ENCODE measurements around the gene CHTF8. TPM values are rescaled to one million over a fixed set of nuclear protein-coding genes. Genes with fewer than 3 reads are reported as not detected.
"Not testable (repeated sequence)": the region's sequence is repeated elsewhere in the genome, so short reads cannot be mapped to it uniquely, and the experiment has no call there.

Gene CHTF8
- total RNA-seq, 1 donor from 2014 or later: 134 TPM

DNA sequence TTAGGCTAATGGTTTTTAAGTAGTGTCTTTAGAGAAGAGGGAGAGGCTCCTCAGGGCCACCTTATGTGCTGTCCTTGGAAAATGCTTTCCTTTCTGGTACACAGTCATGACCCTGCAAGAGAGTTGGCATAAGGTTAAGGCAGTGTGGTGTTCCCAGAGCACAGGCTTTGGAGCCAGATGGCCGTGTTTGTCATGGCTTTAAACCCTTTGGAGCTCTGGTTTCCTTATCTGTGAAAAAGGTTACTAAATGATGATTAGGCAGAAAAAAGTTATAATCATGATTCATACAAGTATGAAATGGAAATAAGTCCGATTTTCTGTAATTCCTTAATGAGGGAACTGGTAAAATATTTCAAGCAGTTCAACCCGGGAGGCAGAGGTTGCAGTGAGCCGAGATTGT lies 13.3 kb upstream of the CHTF8 start:
- no peaks in the 10 kb centered on the region for H3K9me3 Mint-ChIP-seq
- no peak overlapping the region for H3K4me3 Mint-ChIP-seq
- ChIA-PET CTCF (no interaction called here), POLR2A (interaction anchor here (0.7 kb wide), 1 partner anchor 13 kb away, joined by 7 read pairs; the partner anchor contains the start of genes CHTF8 and UTP4)
- TF ChIP-seq, protein P1, sequence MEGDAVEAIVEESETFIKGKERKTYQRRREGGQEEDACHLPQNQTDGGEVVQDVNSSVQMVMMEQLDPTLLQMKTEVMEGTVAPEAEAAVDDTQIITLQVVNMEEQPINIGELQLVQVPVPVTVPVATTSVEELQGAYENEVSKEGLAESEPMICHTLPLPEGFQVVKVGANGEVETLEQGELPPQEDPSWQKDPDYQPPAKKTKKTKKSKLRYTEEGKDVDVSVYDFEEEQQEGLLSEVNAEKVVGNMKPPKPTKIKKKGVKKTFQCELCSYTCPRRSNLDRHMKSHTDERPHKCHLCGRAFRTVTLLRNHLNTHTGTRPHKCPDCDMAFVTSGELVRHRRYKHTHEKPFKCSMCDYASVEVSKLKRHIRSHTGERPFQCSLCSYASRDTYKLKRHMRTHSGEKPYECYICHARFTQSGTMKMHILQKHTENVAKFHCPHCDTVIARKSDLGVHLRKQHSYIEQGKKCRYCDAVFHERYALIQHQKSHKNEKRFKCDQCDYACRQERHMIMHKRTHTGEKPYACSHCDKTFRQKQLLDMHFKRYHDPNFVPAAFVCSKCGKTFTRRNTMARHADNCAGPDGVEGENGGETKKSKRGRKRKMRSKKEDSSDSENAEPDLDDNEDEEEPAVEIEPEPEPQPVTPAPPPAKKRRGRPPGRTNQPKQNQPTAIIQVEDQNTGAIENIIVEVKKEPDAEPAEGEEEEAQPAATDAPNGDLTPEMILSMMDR (IDR thresholded peaks at IDR 0.05): no peak
- no peaks in the 10 kb centered on the region for H3K4me1 Mint-ChIP-seq
- H3K27ac Mint-ChIP-seq: no peak overlapping the region
- H3K27me3 Mint-ChIP-seq: no peaks in the 10 kb centered on the region
- DNase-seq (no peak), ATAC-seq (ENCODE audit: low read depth) (no peak)
- H3K36me3 Mint-ChIP-seq (ENCODE audit: low read depth): peaks cover 73% of the 10 kb centered on the region
- intact Hi-C loops (cut with micrococcal nuclease): no loop called here

DNA sequence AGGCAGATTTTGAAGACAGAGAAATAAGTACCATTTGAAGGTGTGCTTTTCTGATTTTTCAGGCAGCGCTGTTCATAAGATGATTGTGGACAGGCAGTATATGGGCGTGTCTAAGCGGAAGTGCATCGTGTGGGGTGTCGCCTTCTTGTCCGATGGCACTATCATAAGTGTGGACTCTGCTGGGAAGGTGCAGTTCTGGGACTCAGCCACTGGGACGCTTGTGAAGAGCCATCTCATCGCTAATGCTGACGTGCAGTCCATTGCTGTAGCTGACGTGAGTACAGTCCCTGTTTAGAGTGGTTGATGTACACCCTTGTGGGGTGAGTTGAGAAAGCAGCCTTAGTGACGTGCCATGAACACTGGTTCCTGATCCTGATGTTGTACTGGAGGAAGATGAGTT lies 10.7 kb upstream of the CHTF8 start:
- H3K9me3 Mint-ChIP-seq: no peaks in the 10 kb centered on the region
- H3K4me3 Mint-ChIP-seq: no peak overlapping the region
- no peak overlapping the region for H3K27ac Mint-ChIP-seq
- no peaks in the 10 kb centered on the region for H3K27me3 Mint-ChIP-seq
- no peak for ATAC-seq (ENCODE audit: low read depth)
- H3K4me1 Mint-ChIP-seq: no peaks in the 10 kb centered on the region
- DNase-seq: no peak
- CTCF ChIA-PET: no interaction called here
- intact Hi-C loops (cut with micrococcal nuclease): no loop called here
- peaks cover 78% of the 10 kb centered on the region for H3K36me3 Mint-ChIP-seq (ENCODE audit: low read depth)
- TF ChIP-seq, protein P1 (IDR thresholded peaks at IDR 0.05): no peak
- POLR2A ChIA-PET: no interaction called here

DNA sequence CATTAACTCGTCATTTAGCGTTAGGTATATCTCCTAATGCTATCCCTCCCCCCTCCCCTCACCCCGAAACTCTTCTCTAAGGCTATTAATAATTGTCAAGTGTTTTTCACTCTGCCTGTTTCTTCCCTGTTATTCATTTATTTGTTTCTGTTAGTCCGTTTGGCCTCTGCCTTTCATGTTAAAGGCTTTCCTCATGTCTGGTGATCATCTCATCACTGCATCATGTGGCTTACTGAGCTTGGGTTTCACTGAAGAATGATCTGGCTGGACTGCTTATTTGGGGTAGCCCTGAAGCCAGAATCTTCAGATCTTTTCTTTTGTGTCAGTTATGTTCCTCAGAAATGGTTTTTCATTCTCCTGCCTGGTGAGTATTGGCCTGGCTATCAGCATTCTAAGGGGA lies 9.5 kb upstream of the CHTF8 start:
- Mint-ChIP-seq H3K36me3 (ENCODE audit: low read depth) (peaks cover 84% of the 10 kb centered on the region), H3K4me3 (no peak overlapping the region), H3K27ac (no peak overlapping the region), H3K4me1 (no peaks in the 10 kb centered on the region), H3K27me3 (no peaks in the 10 kb centered on the region), H3K9me3 (no peaks in the 10 kb centered on the region)
- TF ChIP-seq, protein P1 (IDR thresholded peaks at IDR 0.05): no peak
- CTCF ChIA-PET: no interaction called here
- no peak for DNase-seq
- intact Hi-C loops (cut with micrococcal nuclease): no loop called here
- POLR2A ChIA-PET: interaction anchor here (1.4 kb wide), 1 partner anchor 45 kb away, joined by 3 read pairs; the partner anchor contains the start of gene SNTB2
- ATAC-seq (ENCODE audit: low read depth): no peak

DNA sequence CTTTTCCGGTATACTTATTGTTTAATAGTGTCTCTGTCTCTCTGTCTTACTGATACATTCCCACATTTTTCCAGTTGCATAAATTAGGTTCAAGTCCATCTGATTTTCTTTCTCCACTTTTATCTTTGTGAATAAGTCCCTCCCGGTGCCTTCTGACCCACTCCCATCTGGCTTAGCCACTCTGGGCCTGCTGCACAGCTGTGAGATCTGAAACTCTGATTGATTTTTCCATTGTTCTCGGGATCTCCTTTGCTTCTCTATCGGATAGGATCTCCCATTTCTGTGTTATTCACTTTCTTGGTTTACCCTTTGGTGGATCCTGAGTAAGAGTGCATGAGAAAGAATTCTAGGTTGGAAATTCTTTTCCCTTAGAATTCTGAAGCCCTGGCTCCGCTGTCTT lies 8.6 kb upstream of the CHTF8 start:
- Mint-ChIP-seq H3K9me3 (no peaks in the 10 kb centered on the region), H3K27ac (no peak overlapping the region), H3K4me3 (no peak overlapping the region), H3K27me3 (no peaks in the 10 kb centered on the region), H3K4me1 (no peaks in the 10 kb centered on the region), H3K36me3 (ENCODE audit: low read depth) (peaks cover 83% of the 10 kb centered on the region)
- CTCF ChIA-PET: no interaction called here
- ATAC-seq (ENCODE audit: low read depth) (no peak), DNase-seq (no peak)
- POLR2A ChIA-PET: interaction anchor here (1.4 kb wide), 1 partner anchor 46 kb away, joined by 3 read pairs; the partner anchor contains the start of gene SNTB2
- intact Hi-C loops (cut with micrococcal nuclease): no loop called here
- TF ChIP-seq, protein P1 (IDR thresholded peaks at IDR 0.05): no peak

DNA sequence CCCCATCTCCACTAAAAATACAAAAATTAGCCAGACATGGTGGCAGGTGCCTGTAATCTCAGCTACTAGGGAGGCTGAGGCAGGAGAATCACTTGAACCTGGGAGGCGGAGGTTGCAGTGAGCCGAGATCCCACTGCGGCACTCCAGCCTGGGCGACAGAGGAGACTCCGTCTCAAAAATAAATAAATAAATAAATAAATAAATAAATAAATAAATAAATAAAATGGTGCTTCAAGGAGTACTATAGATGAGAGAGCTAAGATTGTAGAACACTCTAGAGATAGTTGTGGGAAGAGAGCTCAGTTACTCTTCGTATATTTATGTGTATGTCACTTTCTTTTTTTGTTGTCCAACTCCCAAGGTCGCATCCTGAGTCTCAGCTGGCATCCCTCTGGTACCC lies 7.1 kb upstream of the CHTF8 start:
- H3K27me3 Mint-ChIP-seq; DNase-seq; H3K27ac Mint-ChIP-seq; ATAC-seq (ENCODE audit: low read depth); H3K4me3 Mint-ChIP-seq; H3K9me3 Mint-ChIP-seq; H3K4me1 Mint-ChIP-seq; POLR2A ChIA-PET: not testable (repeated sequence)
- peaks cover 73% of the 10 kb centered on the region for H3K36me3 Mint-ChIP-seq (ENCODE audit: low read depth)
- intact Hi-C loops (cut with micrococcal nuclease): loop anchor here (10.0 kb wide), 1 partner anchor 625 kb away; the partner anchor contains the start of gene WWP2
- CTCF ChIA-PET: interaction anchor here (1.6 kb wide), 1 partner anchor 11 kb away, joined by 5 read pairs; no protein-coding TSS in a partner anchor

DNA sequence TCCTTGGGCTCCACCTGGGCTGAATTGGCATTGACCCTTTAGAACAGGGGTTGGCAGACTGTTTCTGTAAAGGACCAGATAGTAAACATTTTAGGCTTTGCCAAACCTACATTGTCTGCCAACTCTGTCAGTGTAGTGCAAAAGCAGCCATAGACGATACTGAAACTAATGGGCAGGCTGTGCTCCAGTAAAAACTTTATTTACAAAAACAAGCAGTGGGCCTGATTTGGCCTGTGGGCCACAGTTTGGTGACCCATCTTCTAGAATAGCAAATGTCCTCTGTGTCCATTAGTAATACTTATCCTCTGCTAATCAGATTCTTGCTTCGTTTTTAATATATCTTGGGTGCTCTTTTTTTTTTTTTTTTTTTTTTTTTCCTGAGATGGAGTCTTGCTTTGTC lies 6.2 kb upstream of the CHTF8 start:
- Mint-ChIP-seq H3K27me3 (no peaks in the 10 kb centered on the region), H3K4me1 (peaks cover 8% of the 10 kb centered on the region), H3K4me3 (no peak overlapping the region), H3K36me3 (ENCODE audit: low read depth) (peaks cover 71% of the 10 kb centered on the region), H3K27ac (no peak overlapping the region), H3K9me3 (no peaks in the 10 kb centered on the region)
- ATAC-seq (ENCODE audit: low read depth): no peak
- TF ChIP-seq, protein P1 (IDR thresholded peaks at IDR 0.05): no peak
- POLR2A ChIA-PET: no interaction called here
- intact Hi-C loops (cut with micrococcal nuclease): loop anchor here (10.0 kb wide), 1 partner anchor 626 kb away; the partner anchor contains the start of gene WWP2
- DNase-seq: no peak
- CTCF ChIA-PET: no interaction called here

All from activated B cell treated with CpG ODN at 0.5 μM for 24 hours (primary cell).